HepG2 (cell line): ENCODE data around the gene WSB1. TPM values are rescaled to one million over a fixed set of nuclear protein-coding genes. Genes with fewer than 3 reads are reported as not detected.

ENCODE experiments used
- AGO2 ChIP-seq: fragments of 200-400 bp; formaldehyde crosslinking; optimal IDR thresholded peaks from 2 replicates; pipeline ENCODE3; 2017; ENCODE audit warnings: mild to moderate bottlenecking, low read depth, low read length, moderate library complexity
- GATAD2A ChIP-seq: IDR thresholded peaks from 2 replicates; pipeline ENCODE4 v1.6.1; 2016
- KAT7 ChIP-seq: IDR thresholded peaks from 2 replicates; pipeline ENCODE4 v1.6.1; 2018; ENCODE audit warnings: borderline replicate concordance, missing compliant biosample characterization
- KLF13 ChIP-seq: sonication (generic); formaldehyde crosslinking; IDR thresholded peaks from 2 replicates; pipeline ENCODE4 v1.4.0; 2020; ENCODE audit warnings: mild to moderate bottlenecking, missing genetic modification reagents
- MEIS2 ChIP-seq: sonication (generic); formaldehyde crosslinking; IDR thresholded peaks from 2 replicates; pipeline ENCODE4 v1.9.0; 2021; ENCODE audit warnings: mild to moderate bottlenecking, missing genetic modification reagents
- PCBP2 ChIP-seq: fragments of 200-400 bp; formaldehyde crosslinking; optimal IDR thresholded peaks from 2 replicates; pipeline ENCODE3; 2018; ENCODE audit warnings: low read length, low read depth; ENCODE audit not compliant: poor library complexity, severe bottlenecking
- PHF21A ChIP-seq: sonication (generic); formaldehyde crosslinking; IDR thresholded peaks from 2 replicates; pipeline ENCODE4 v1.5.0; 2020; ENCODE audit warnings: mild to moderate bottlenecking, missing genetic modification reagents
- RNF2 ChIP-seq: fragments of 450-650 bp; conservative IDR thresholded peaks from 2 replicates; pipeline ENCODE4 v1.6.1; 2016; ENCODE audit warnings: low read depth
- ZNF569 ChIP-seq: sonication (generic); formaldehyde crosslinking; IDR thresholded peaks from 2 replicates; pipeline ENCODE4 v1.5.0; 2020; ENCODE audit warnings: mild to moderate bottlenecking, missing genetic modification reagents, moderate library complexity, borderline replicate concordance
- ZNF816 ChIP-seq: sonication (generic); formaldehyde crosslinking; IDR thresholded peaks from 2 replicates; pipeline ENCODE4 v1.8.0; 2022; ENCODE audit warnings: missing genetic modification reagents, mild to moderate bottlenecking, borderline replicate concordance
- polyA plus RNA-seq, 8 experiments: library from polyadenylated mRNA; depleted of rRNA in 3 of 8; stranded (reverse) in 7 of 8; unstranded in 1 of 8; fragments of >200 nt; fragmentation: Illumina TruSeq in 4 of 8; extraction: Trizol in 4 of 8; gene quantifications; 2 replicates each; pipeline versions ENCODE4 v1.2.1 to v1.2.3, GENCODE V29; 2011 to 2016; ENCODE audit warnings: low read depth in 4 of 8, missing spikeins in 1 of 8, mixed read lengths in 1 of 8; ENCODE audit not compliant: insufficient read depth in 1 of 8
- total RNA-seq, 5 experiments: library from RNA; depleted of rRNA; stranded (reverse); fragments of >200 nt; fragmentation: Illumina TruSeq; extraction: Trizol; gene quantifications; 2 replicates each; pipeline ENCODE4 v1.2.3, GENCODE V29; 2016; ENCODE audit warnings: low read depth in 1 of 5
- TF ChIP-seq, protein P1 (sequence below), 2 experiments: sonication (generic) in 1 of 2; formaldehyde crosslinking in 1 of 2; IDR thresholded peaks; 2 replicates each; pipeline versions ENCODE4 v1.4.0 to v1.6.1; 2018 to 2020; ENCODE audit warnings: missing genetic modification reagents in 2 of 2, borderline replicate concordance in 1 of 2, low read depth in 1 of 2, mild to moderate bottlenecking in 1 of 2, missing biosample characterization in 1 of 2
- TF ChIP-seq, protein P2 (sequence below): sonication (generic); formaldehyde crosslinking; IDR thresholded peaks from 2 replicates; pipeline ENCODE4 v1.4.0; 2020; ENCODE audit warnings: mild to moderate bottlenecking, missing genetic modification reagents
- TF ChIP-seq, protein P3 (sequence below): sonication (generic); formaldehyde crosslinking; IDR thresholded peaks from 2 replicates; pipeline ENCODE4 v1.4.0; 2020; ENCODE audit warnings: missing genetic modification reagents, mild to moderate bottlenecking, borderline replicate concordance
- TF ChIP-seq, protein P4 (sequence below): sonication (generic); formaldehyde crosslinking; IDR thresholded peaks from 2 replicates; pipeline ENCODE4 v1.5.1; 2020; ENCODE audit warnings: mild to moderate bottlenecking, missing genetic modification reagents, moderate library complexity

Gene WSB1
- total and polyA plus RNA-seq, 2 of the 13 experiments (the other 11 are each of a cell fraction or from before 2014, with no cell fraction given), result 81.3 to 294 TPM

DNA sequence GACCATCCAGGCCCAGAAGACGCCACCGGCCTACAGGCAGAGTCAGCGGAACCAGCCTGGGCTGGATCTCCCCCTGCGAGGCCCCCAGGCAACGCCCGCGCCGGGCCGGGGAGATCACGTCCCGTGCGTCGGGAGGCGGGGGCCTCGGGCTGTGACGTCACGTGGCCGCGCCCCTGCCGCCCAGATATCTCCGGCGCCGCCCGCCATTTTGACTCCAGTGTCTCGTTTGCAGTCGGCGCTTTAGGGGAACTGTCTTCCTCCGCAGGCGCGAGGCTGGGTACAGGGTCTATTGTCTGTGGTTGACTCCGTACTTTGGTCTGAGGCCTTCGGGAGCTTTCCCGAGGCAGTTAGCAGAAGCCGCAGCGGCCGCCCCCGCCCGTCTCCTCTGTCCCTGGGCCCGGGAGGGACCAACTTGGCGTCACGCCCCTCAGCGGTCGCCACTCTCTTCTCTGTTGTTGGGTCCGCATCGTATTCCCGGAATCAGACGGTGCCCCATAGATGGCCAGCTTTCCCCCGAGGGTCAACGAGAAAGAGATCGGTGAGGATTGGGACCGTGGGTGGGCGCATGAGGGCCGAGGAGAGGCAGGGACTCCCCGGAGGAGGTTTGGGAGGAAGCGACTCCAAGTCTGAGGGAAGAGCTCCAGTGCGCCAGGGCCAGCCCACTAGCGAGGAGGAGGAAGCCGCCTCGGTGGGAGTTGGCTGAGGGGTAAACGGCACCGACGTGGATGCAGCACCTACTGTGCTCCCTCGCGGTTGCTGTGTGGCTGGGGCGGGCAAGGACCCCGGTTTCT is at the start of gene WSB1 (continued):
- TF ChIP-seq KAT7 (CRISPR knock-in tag) (peak; percentile 82), MEIS2 (peak; percentile 80), ZNF816 (CRISPR knock-in tag) (0 out of 2 replicates have a peak, but pooled peaks have one; percentile 50), RNF2 (no peak), KLF13 (CRISPR knock-in tag) (no peak; the same call in 1 of the 2 replicates), AGO2 (peak; percentile 85), PCBP2 (no peak), GATAD2A (CRISPR knock-in tag) (peak; percentile 60; the same call in 1 of the 2 replicates), PHF21A (CRISPR knock-in tag) (peak; percentile 88), ZNF569 (CRISPR knock-in tag) (no peak)
- TF ChIP-seq, protein P1, sequence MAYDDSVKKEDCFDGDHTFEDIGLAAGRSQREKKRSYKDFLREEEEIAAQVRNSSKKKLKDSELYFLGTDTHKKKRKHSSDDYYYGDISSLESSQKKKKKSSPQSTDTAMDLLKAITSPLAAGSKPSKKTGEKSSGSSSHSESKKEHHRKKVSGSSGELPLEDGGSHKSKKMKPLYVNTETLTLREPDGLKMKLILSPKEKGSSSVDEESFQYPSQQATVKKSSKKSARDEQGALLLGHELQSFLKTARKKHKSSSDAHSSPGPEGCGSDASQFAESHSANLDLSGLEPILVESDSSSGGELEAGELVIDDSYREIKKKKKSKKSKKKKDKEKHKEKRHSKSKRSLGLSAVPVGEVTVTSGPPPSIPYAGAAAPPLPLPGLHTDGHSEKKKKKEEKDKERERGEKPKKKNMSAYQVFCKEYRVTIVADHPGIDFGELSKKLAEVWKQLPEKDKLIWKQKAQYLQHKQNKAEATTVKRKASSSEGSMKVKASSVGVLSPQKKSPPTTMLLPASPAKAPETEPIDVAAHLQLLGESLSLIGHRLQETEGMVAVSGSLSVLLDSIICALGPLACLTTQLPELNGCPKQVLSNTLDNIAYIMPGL (CRISPR knock-in tag; IDR thresholded peaks at IDR 0.05; ENCODE audit: borderline replicate concordance in 1 of 2, low read depth in 1 of 2), result peak; percentile 81 to 92
- TF ChIP-seq, protein P2, sequence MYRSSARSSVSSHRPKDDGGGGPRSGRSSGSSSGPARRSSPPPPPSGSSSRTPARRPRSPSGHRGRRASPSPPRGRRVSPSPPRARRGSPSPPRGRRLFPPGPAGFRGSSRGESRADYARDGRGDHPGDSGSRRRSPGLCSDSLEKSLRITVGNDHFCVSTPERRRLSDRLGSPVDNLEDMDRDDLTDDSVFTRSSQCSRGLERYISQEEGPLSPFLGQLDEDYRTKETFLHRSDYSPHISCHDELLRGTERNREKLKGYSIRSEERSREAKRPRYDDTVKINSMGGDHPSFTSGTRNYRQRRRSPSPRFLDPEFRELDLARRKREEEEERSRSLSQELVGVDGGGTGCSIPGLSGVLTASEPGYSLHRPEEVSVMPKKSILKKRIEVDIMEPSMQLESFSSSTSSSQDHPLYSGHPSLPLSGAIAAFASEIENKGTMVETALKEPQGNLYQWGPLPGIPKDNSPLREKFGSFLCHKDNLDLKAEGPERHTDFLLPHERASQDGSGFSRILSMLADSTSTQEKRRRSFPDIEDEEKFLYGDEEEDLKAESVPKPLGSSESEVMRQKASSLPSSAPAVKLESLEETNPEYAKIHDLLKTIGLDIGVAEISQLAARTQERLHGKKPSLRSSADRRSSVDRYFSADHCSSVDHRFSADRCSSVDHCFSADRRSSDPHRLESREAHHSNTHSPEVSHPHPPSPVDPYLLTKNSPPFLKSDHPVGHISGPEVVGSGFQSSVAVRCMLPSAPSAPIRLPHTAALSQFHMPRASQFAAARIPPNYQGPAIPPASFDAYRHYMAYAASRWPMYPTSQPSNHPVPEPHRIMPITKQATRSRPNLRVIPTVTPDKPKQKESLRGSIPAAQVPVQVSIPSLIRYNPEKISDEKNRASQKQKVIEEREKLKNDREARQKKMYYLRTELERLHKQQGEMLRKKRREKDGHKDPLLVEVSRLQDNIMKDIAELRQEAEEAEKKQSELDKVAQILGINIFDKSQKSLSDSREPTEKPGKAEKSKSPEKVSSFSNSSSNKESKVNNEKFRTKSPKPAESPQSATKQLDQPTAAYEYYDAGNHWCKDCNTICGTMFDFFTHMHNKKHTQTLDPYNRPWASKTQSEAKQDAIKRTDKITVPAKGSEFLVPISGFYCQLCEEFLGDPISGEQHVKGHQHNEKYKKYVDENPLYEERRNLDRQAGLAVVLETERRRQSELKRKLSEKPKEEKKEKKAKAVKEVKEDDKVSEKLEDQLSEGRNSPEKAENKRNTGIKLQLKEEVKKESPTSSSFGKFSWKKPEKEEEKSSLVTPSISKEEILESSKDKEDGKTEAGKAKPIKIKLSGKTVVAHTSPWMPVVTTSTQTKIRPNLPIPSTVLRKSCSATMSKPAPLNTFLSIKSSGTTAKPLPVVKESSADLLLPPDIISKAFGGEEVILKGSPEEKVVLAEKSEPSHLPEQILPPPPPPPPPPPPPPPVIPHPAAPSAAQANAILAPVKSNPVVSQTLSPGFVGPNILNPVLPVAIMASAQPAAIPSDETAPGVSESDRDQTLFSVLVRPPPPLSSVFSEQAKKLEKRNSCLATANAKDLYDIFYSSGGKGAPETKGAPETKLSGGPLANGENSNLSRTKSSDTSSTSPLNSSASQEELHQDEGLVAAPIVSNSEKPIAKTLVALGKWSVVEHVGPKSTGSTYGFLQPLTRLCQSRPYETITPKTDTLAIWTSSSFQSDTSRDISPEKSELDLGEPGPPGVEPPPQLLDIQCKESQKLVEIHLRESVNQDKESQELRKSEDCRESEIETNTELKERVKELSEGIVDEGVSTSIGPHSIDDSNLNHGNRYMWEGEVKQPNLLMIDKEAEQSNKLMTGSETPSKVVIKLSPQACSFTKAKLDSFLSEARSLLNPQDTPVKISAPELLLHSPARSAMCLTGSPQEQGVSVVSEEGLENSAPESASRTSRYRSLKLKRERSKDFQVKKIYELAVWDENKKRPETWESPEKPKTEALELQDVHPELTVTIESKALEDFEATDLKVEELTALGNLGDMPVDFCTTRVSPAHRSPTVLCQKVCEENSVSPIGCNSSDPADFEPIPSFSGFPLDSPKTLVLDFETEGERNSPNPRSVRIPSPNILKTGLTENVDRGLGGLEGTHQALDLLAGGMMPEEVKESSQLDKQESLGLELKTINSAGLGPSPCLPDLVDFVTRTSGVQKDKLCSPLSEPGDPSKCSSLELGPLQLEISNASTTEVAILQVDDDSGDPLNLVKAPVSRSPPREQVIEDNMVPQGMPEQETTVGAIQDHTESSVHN (CRISPR knock-in tag), result no peak; the same call in 1 of the 2 replicates
- TF ChIP-seq, protein P3, sequence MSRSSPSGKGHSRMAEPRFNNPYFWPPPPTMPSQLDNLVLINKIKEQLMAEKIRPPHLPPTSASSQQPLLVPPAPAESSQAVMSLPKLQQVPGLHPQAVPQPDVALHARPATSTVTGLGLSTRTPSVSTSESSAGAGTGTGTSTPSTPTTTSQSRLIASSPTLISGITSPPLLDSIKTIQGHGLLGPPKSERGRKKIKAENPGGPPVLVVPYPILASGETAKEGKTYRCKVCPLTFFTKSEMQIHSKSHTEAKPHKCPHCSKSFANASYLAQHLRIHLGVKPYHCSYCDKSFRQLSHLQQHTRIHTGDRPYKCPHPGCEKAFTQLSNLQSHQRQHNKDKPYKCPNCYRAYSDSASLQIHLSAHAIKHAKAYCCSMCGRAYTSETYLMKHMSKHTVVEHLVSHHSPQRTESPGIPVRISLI (CRISPR knock-in tag), result no peak; the same call in 1 of the 2 replicates
- TF ChIP-seq, protein P4, sequence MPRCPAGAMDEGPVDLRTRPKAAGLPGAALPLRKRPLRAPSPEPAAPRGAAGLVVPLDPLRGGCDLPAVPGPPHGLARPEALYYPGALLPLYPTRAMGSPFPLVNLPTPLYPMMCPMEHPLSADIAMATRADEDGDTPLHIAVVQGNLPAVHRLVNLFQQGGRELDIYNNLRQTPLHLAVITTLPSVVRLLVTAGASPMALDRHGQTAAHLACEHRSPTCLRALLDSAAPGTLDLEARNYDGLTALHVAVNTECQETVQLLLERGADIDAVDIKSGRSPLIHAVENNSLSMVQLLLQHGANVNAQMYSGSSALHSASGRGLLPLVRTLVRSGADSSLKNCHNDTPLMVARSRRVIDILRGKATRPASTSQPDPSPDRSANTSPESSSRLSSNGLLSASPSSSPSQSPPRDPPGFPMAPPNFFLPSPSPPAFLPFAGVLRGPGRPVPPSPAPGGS (CRISPR knock-in tag), result 0 out of 2 replicates have a peak, but pooled peaks have one; percentile 36
